Testis (tissue), 3 donors: ENCODE measurements around the gene DLG2. TPM values are rescaled to one million over a fixed set of nuclear protein-coding genes. Genes with fewer than 3 reads are reported as not detected.

Experiments
- DNase-seq: peaks from one replicate; pipeline ENCODE4 v3.0.0-alpha.2; 2019
- H3K27ac ChIP-seq, 2 donors: fragments of 200-600 bp; sonication (generic); one replicate each; pipeline ENCODE4 v1.5.1; 2019
- H3K27me3 ChIP-seq: fragments of 200-600 bp; sonication (generic); one replicate; pipeline ENCODE4 v1.5.1; 2019
- H3K36me3 ChIP-seq: fragments of 200-600 bp; sonication (generic); one replicate; pipeline ENCODE4 v1.5.1; 2017; ENCODE audit warnings: low read depth; ENCODE audit errors: missing control alignments
- H3K4me1 ChIP-seq: fragments of 200-600 bp; sonication (generic); one replicate; pipeline ENCODE4 v1.5.1; 2019
- H3K4me3 ChIP-seq, 2 donors: fragments of 200-600 bp; sonication (generic); one replicate each; pipeline ENCODE4 v1.5.1; 2017 to 2019
- H3K9me3 ChIP-seq: fragments of 200-600 bp; sonication (generic); one replicate; pipeline ENCODE4 v1.5.1; 2017
- POLR2A ChIP-seq: fragments of 450-650 bp; IDR thresholded peaks from one replicate; pipeline ENCODE4 v1.6.1; 2017; ENCODE audit warnings: antibody characterized with exemption, mild to moderate bottlenecking, moderate library complexity
- WGBS, 2 donors: methylation state at CpG; one replicate each; pipeline ENCODE4 v1.1.5; 2018; 5-methylcytosine and 5-hydroxymethylcytosine counted together
- intact Hi-C: fragments of 100-400 bp; cut with DNase I; formaldehyde crosslinking; loops from one replicate; pipeline ENCODE4 v1.15.1; 2023; ENCODE audit warnings: low total_unique reads
- polyA plus RNA-seq: library from polyadenylated mRNA; stranded (reverse); fragments of 350-450 nt; fragmentation: Illumina TruSeq; extraction: RNeasy Lipid Tissue Mini Kit (QIAGEN cat#74804); gene quantifications from one replicate; pipeline ENCODE4 v1.2.3, GENCODE V29; 2014; ENCODE audit warnings: low read depth, low replicate concordance; ENCODE audit not compliant: insufficient read depth
- total RNA-seq, 2 donors: library from RNA; depleted of rRNA; stranded (reverse); fragments of >200 nt; gene quantifications; one replicate each; pipeline ENCODE4 v1.2.3, GENCODE V29; 2016
- TF ChIP-seq, protein P1 (sequence below), 3 experiments: fragments of 450-650 bp in 2 of 3; fragments of 200-600 bp in 1 of 3; sonication (generic) in 1 of 3; IDR thresholded peaks; one replicate each; pipeline ENCODE4 v1.5.1; 2016 to 2019; ENCODE audit warnings: antibody characterized with exemption in 3 of 3, mild to moderate bottlenecking in 2 of 3, moderate library complexity in 1 of 3

DLG2 gene
- total and polyA plus RNA-seq, 3 donors from 2014 or later: 13.8 to 23.0 (median 14.1) TPM

DNA sequence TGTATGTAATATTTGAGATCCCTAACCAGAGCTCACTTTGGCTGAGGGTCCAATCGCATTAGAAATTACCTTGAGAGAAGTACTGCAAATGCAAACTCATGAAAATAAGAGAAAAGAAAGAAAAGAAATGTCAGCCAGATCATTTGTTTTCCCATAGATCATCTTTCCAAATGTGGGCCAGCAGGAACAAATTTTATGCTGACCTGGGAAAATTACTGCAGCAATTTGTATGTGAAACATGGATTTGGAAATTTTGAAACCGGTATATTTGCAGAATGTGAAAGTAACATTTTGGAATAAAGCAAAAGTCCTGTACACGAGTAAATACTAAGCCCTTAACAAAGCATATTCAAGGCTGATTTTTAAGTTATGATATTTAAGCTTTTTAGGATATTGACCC lies 1282.1 kb downstream of the DLG2 start:
- no peak for TF ChIP-seq POLR2A
- TF ChIP-seq, protein P1, sequence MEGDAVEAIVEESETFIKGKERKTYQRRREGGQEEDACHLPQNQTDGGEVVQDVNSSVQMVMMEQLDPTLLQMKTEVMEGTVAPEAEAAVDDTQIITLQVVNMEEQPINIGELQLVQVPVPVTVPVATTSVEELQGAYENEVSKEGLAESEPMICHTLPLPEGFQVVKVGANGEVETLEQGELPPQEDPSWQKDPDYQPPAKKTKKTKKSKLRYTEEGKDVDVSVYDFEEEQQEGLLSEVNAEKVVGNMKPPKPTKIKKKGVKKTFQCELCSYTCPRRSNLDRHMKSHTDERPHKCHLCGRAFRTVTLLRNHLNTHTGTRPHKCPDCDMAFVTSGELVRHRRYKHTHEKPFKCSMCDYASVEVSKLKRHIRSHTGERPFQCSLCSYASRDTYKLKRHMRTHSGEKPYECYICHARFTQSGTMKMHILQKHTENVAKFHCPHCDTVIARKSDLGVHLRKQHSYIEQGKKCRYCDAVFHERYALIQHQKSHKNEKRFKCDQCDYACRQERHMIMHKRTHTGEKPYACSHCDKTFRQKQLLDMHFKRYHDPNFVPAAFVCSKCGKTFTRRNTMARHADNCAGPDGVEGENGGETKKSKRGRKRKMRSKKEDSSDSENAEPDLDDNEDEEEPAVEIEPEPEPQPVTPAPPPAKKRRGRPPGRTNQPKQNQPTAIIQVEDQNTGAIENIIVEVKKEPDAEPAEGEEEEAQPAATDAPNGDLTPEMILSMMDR (IDR thresholded peaks at IDR 0.05): no peak
- WGBS, 2 donors: 64 to 75% methylated on average over 3 of the region's 3 CpGs
- peaks cover 3% of the 10 kb centered on the region for H3K36me3 ChIP-seq
- no peak overlapping the region for H3K4me3 ChIP-seq
- DNase-seq: no peak
- H3K27ac ChIP-seq: no peak overlapping the region
- no peaks in the 10 kb centered on the region for H3K9me3 ChIP-seq
- intact Hi-C loops: no loop called here
- no peaks in the 10 kb centered on the region for H3K27me3 ChIP-seq
- no peaks in the 10 kb centered on the region for H3K4me1 ChIP-seq

DNA sequence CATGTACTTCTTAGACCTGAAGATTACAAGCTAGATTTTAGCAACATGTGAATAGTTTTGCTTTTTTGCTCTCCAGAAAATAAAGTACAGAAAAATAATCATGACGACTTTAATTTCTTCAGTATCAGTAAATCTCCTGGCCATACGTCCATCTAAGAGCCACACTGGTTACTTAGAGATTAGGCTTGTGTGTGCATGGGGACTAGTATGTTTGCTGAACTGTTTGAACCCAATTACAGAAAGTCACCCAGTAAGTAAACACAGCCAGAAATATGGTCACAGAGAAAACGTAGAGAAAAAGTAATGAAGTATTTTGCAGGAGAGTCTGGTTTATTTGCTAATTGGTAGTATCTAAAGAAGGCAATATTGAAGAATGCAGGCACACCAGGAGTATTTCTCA lies 1287.3 kb downstream of the DLG2 start:
- no peak overlapping the region for H3K27ac ChIP-seq
- H3K27me3 ChIP-seq: no peaks in the 10 kb centered on the region
- H3K4me1 ChIP-seq: no peaks in the 10 kb centered on the region
- WGBS, 2 donors: 79% methylated on average over 3 of the region's 3 CpGs
- peaks cover 3% of the 10 kb centered on the region for H3K36me3 ChIP-seq
- H3K9me3 ChIP-seq: no peaks in the 10 kb centered on the region
- no peak overlapping the region for H3K4me3 ChIP-seq
- no peak for TF ChIP-seq POLR2A
- TF ChIP-seq, protein P1 (IDR thresholded peaks at IDR 0.05): no peak
- no peak for DNase-seq
- intact Hi-C loops: no loop called here

DNA sequence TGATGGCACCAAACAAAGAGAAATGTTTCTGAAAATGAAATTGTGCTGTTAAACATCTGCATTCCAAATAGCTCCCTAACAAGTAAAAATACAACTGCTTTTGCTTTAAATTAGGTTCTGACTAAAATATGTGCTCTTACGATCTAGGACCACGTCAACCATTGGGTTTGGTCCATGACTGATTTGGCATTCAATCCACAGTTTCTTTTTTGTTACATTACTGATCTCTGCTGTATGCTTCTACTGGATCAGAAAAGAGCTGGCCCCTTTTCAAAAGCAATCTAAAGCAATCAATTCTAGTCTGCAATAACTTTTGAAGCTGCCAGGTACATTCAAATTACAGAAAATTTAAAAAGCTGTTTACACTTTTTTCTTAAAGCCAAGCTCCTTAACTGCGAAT lies 1293.9 kb downstream of the DLG2 start:
- 62 to 67% methylated on average over 3 of the region's 3 CpGs for WGBS, 2 donors
- no peak for DNase-seq
- no peaks in the 10 kb centered on the region for H3K36me3 ChIP-seq
- H3K27ac ChIP-seq: no peak overlapping the region
- TF ChIP-seq, protein P1 (IDR thresholded peaks at IDR 0.05): no peak
- no peaks in the 10 kb centered on the region for H3K9me3 ChIP-seq
- no peaks in the 10 kb centered on the region for H3K27me3 ChIP-seq
- H3K4me1 ChIP-seq: no peaks in the 10 kb centered on the region
- intact Hi-C loops: no loop called here
- H3K4me3 ChIP-seq: no peak overlapping the region

DNA sequence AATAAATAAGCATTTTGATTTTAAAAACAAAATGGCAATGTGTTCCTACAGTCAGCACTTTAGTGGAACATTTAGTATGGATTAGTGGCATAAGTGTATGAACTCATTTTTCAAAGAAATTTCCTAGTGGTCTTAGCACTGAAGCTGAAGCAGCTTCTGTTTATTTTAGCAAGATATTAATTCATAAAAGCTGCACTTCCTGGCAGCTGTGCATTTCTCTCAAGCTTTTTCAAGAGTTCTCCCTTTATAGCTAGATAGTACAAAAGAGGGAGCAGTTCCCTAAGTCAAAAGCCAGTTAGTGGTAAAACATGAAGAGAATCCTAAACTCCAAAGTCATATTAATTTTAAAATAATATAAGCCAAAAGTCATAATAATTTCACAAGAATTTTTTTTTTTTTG lies 1304.9 kb downstream of the DLG2 start:
- H3K27me3 ChIP-seq: no peaks in the 10 kb centered on the region
- no peaks in the 10 kb centered on the region for H3K4me1 ChIP-seq
- H3K4me3 ChIP-seq: no peak overlapping the region
- no peak for TF ChIP-seq POLR2A
- TF ChIP-seq, protein P1 (IDR thresholded peaks at IDR 0.05): no peak
- H3K36me3 ChIP-seq: no peaks in the 10 kb centered on the region
- intact Hi-C loops: no loop called here
- no peak overlapping the region for H3K27ac ChIP-seq
- H3K9me3 ChIP-seq: no peaks in the 10 kb centered on the region
- DNase-seq: no peak

DNA sequence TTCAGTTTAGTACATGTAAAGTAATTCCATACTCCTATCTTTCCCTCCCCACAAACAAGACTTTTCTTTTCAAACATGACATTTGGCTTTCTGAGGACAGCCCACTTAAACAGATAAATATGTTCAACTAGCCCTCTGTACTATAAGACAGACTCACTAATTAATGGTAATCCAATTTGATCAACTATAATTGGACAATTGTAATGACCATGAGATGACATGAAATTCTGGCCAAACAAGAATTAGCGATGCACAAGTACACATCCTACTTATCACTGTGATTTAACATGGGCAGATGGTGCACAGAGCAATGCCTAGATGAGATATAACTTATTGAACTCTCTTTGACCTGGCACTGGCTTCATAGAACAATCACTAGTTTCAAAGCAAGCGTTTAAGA lies 1307.3 kb downstream of the DLG2 start:
- intact Hi-C loops: no loop called here
- no peaks in the 10 kb centered on the region for H3K9me3 ChIP-seq
- no peaks in the 10 kb centered on the region for H3K4me1 ChIP-seq
- H3K36me3 ChIP-seq: no peaks in the 10 kb centered on the region
- TF ChIP-seq POLR2A: no peak
- TF ChIP-seq, protein P1 (IDR thresholded peaks at IDR 0.05): no peak
- WGBS, 2 donors: 84 to 93% methylated on average over 2 of the region's 2 CpGs
- DNase-seq: no peak
- no peaks in the 10 kb centered on the region for H3K27me3 ChIP-seq
- H3K4me3 ChIP-seq: no peak overlapping the region
- no peak overlapping the region for H3K27ac ChIP-seq
